ENCODE measurements around the gene DOCK9. TPM values are rescaled to one million over a fixed set of nuclear protein-coding genes. Genes with fewer than 3 reads are reported as not detected.

The DOCK9 gene
- total RNA-seq, 1 donor from 2014 or later = 170 TPM

GRCh38 chr13:98940325-98941001, 37.4 kb downstream of the DOCK9 start:
- ATAC-seq = no peak
- H3K27me3 ChIP-seq = no peaks in the 10 kb centered on the region
- H3K4me1 ChIP-seq = no peaks in the 10 kb centered on the region
- intact Hi-C loops (cut with DNase I) = no loop called here
- H3K27ac ChIP-seq = no peak overlapping the region
- no peak for TF ChIP-seq CTCF (IDR thresholded peaks at IDR 0.05)
- H3K4me3 ChIP-seq = no peak overlapping the region
- DNase-seq = no peak
- no peaks in the 10 kb centered on the region for H3K9me3 ChIP-seq
- H3K36me3 ChIP-seq = no peaks in the 10 kb centered on the region

DNA sequence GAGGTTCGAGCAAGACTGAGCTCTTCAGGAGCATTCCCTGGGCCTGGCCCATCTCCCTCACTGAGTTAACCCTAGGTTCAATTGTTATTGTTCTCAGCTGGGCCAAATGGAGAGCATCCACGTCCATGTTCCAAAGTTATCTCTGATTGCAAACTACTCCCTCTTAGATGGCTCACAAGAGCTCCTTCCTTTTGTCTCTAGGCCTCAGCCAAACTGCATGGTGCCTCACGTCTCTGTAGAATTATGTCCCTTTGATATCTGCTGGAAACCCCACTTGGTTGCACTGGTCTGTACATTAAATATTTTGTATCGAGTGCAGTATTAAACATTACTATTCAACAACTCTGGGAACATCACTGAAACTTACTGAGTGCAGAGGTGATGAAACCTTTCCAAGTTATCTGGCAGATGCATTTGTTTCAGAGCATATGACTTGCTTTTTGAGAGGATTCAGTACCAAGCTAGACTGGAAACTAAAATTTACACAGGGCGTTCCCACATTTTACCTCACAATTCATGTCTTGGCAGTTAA, 38.1 kb downstream of the DOCK9 start:
- Histone ChIP-seq H3K27ac (no peak overlapping the region), H3K27me3 (no peaks in the 10 kb centered on the region), H3K36me3 (no peaks in the 10 kb centered on the region), H3K9me3 (peaks cover under 1% of the 10 kb centered on the region), H3K4me1 (no peaks in the 10 kb centered on the region), H3K4me3 (no peak overlapping the region)
- intact Hi-C loops (cut with DNase I) = no loop called here
- no peak for TF ChIP-seq CTCF (IDR thresholded peaks at IDR 0.05)
- DNase-seq = no peak
- no peak for ATAC-seq

- no peak for TF ChIP-seq CTCF (IDR thresholded peaks at IDR 0.05)
- DNase-seq (no peak), ATAC-seq (no peak)
- no peak overlapping the region for H3K27ac ChIP-seq
- H3K27me3 ChIP-seq = no peaks in the 10 kb centered on the region
- no peaks in the 10 kb centered on the region for H3K4me1 ChIP-seq
- H3K4me3 ChIP-seq = no peak overlapping the region
- intact Hi-C loops (cut with DNase I) = no loop called here
- H3K36me3 ChIP-seq = no peaks in the 10 kb centered on the region
- peaks cover 9% of the 10 kb centered on the region for H3K9me3 ChIP-seq
These were observed 39.1 kb downstream of the DOCK9 start for GRCh38 chr13:98938801-98939200.

GRCh38 chr13:98937911-98938381, 39.9 kb downstream of the DOCK9 start:
- Histone ChIP-seq H3K27ac (no peak overlapping the region), H3K9me3 (peaks cover 9% of the 10 kb centered on the region), H3K27me3 (no peaks in the 10 kb centered on the region), H3K4me1 (no peaks in the 10 kb centered on the region), H3K36me3 (no peaks in the 10 kb centered on the region), H3K4me3 (no peak overlapping the region)
- DNase-seq (no peak), ATAC-seq (no peak)
- intact Hi-C loops (cut with DNase I) = no loop called here
- no peak for TF ChIP-seq CTCF (IDR thresholded peaks at IDR 0.05)

DNA sequence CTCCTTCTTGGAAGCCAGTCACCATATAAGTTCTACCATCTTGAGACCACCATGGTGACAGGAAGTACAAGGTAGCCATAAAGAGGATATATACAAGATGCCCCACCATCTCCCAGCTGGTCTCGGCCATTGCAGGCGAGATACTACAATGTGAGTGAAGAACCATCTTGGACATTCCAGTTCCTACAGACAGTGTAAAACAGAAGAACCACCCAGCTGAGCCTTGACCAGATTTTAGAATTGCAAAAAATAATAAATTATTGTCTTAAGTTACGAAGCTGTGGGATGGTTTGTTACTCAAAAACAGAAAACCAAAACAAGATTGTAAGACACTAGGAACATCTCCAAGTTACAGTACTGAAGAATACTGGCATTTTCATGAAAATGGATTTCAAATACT, 43.6 kb downstream of the DOCK9 start:
- ATAC-seq (no peak), DNase-seq (no peak)
- TF ChIP-seq CTCF (IDR thresholded peaks at IDR 0.05) = no peak
- intact Hi-C loops (cut with DNase I) = no loop called here
- Histone ChIP-seq H3K27ac (no peak overlapping the region), H3K9me3 (peaks cover 9% of the 10 kb centered on the region), H3K4me3 (no peak overlapping the region), H3K36me3 (no peaks in the 10 kb centered on the region), H3K4me1 (no peaks in the 10 kb centered on the region), H3K27me3 (no peaks in the 10 kb centered on the region)
